Endothelial cell of umbilical vein (primary cell): ENCODE results near the gene COMMD9. TPM values are rescaled to one million over a fixed set of nuclear protein-coding genes. Genes with fewer than 3 reads are reported as not detected.

Experiments
- BruUV-seq: library from RNA; stranded (reverse); fragments of 400-500 nt; replicated peaks from 2 replicates; lab custom pipeline; 2021; lab: Mats Ljungman, UMichigan
- CTCF ChIA-PET: fragments of 300-600, 350-600 bp; sonication (Branson Sonifier 250); formaldehyde crosslinking; loops from one replicate; lab custom pipeline; 2021; ENCODE audit warnings: antibody characterized with exemption, inconsistent platforms; lab: Charles Lee
- POLR2A ChIA-PET: fragments of 300-600, 350-600 bp; sonication (Branson Sonifier 250); formaldehyde crosslinking; loops from one replicate; lab custom pipeline; 2021; ENCODE audit warnings: antibody characterized with exemption, inconsistent platforms; lab: Charles Lee
- DNase-seq: peaks from one replicate; pipeline ENCODE4 v3.0.0-alpha.2; 2011; ENCODE audit warnings: low read depth, low spot score
- FAIRE-seq: peaks from 2 replicates; lab custom pipeline; 2011; peaks lifted over from hg19 to GRCh38; lab: Jason Lieb, UNC
- H2AFZ ChIP-seq: 2 replicates; pipeline ENCODE4 v1.6.0; 2012; ENCODE audit warnings: low read depth, low read length, control low read depth, inconsistent platforms
- H3K27ac ChIP-seq: 2 replicates; pipeline ENCODE4 v1.5.1; 2011; ENCODE audit warnings: low read depth, mild to moderate bottlenecking, control low read depth, low read length, moderate library complexity; ENCODE audit not compliant: insufficient read depth
- H3K27me3 ChIP-seq, 2 experiments: 2 replicates each; pipeline versions ENCODE4 v1.6.0 to v1.6.1; 2011; ENCODE audit warnings: low read length in 2 of 2, mixed read lengths in 1 of 2; ENCODE audit not compliant: control insufficient read depth in 2 of 2, insufficient read depth in 2 of 2
- H3K36me3 ChIP-seq, 2 experiments: 2 replicates in 1 of 2; 3 replicates in 1 of 2; pipeline ENCODE4 v1.5.1; 2011; ENCODE audit warnings: low read length in 2 of 2, mild to moderate bottlenecking in 1 of 2, moderate library complexity in 1 of 2; ENCODE audit not compliant: control insufficient read depth in 2 of 2, insufficient read depth in 2 of 2; ENCODE audit errors: extremely low read depth in 1 of 2
- H3K4me1 ChIP-seq: 3 replicates; pipeline ENCODE4 v1.5.1; 2011; ENCODE audit warnings: mild to moderate bottlenecking, low read length; ENCODE audit not compliant: control insufficient read depth, insufficient read depth; ENCODE audit errors: extremely low read depth
- H3K4me2 ChIP-seq: 2 replicates; pipeline ENCODE4 v1.6.1; 2011; ENCODE audit warnings: low read length, control low read depth, mixed read lengths; ENCODE audit not compliant: insufficient read depth
- H3K4me3 ChIP-seq, 3 experiments: fragments of 200-600 bp in 1 of 3; sonication (generic), shearing (Covaris generic) in 1 of 3; replicated peaks in 1 of 3; 2 replicates each; pipeline ENCODE4 v1.5.1; 2011 to 2016; ENCODE audit warnings: control low read depth in 3 of 3, low read length in 3 of 3, mild to moderate bottlenecking in 2 of 3, inconsistent platforms in 1 of 3, low read depth in 1 of 3, moderate library complexity in 1 of 3; ENCODE audit not compliant: insufficient read depth in 1 of 3
- H3K79me2 ChIP-seq: 2 replicates; pipeline ENCODE4 v1.6.0; 2012; ENCODE audit warnings: low read length, inconsistent platforms; ENCODE audit not compliant: control insufficient read depth, insufficient read depth
- H3K9ac ChIP-seq: replicated peaks from 2 replicates; pipeline ENCODE3; 2011; ENCODE audit warnings: low read length, control low read depth; ENCODE audit not compliant: insufficient read depth; ENCODE audit errors: extremely low read depth
- H3K9me1 ChIP-seq: replicated peaks from 3 replicates; pipeline ENCODE4 v1.6.0; 2011; ENCODE audit warnings: mild to moderate bottlenecking, low read length; ENCODE audit not compliant: control insufficient read depth, insufficient read depth; ENCODE audit errors: extremely low read depth
- H3K9me3 ChIP-seq: replicated peaks from 2 replicates; pipeline ENCODE4 v1.5.1; 2012; ENCODE audit warnings: low read length, inconsistent platforms; ENCODE audit not compliant: control insufficient read depth, insufficient read depth
- H4K20me1 ChIP-seq: replicated peaks from 2 replicates; pipeline ENCODE3; 2011; ENCODE audit warnings: mild to moderate bottlenecking, low read length; ENCODE audit not compliant: control insufficient read depth, insufficient read depth; ENCODE audit errors: extremely low read depth
- EZH2 ChIP-seq: IDR thresholded peaks from 2 replicates; pipeline ENCODE4 v1.6.1; 2012; ENCODE audit warnings: borderline replicate concordance, low read depth, mild to moderate bottlenecking, moderate library complexity, low read length, inconsistent platforms; ENCODE audit not compliant: severe bottlenecking
- FOS ChIP-seq: IDR thresholded peaks from 2 replicates; pipeline ENCODE4 v1.6.1; 2011; ENCODE audit warnings: mild to moderate bottlenecking, low read length, moderate library complexity, borderline replicate concordance; ENCODE audit not compliant: insufficient read depth
- GATA2 ChIP-seq: IDR thresholded peaks from 2 replicates; pipeline ENCODE4 v1.7.0; 2011; ENCODE audit warnings: low read depth, mild to moderate bottlenecking, moderate library complexity, mixed read lengths, low read length; ENCODE audit not compliant: insufficient read length, insufficient read depth
- JUN ChIP-seq: IDR thresholded peaks from 2 replicates; pipeline ENCODE4 v1.6.1; 2011; ENCODE audit warnings: borderline replicate concordance, low read depth; ENCODE audit not compliant: insufficient read length, insufficient read depth
- MYC ChIP-seq: IDR thresholded peaks from one replicate; pipeline ENCODE4 v1.6.1; 2011; ENCODE audit warnings: mild to moderate bottlenecking, low read depth, low read length
- POLR2A ChIP-seq: IDR thresholded peaks from 2 replicates; pipeline ENCODE4 v1.6.1; 2012; ENCODE audit warnings: low read depth, mild to moderate bottlenecking, control low read depth, low read length
- POLR2AphosphoS5 ChIP-seq: IDR thresholded peaks from 2 replicates; pipeline ENCODE4 v1.6.1; 2012; ENCODE audit warnings: low read depth, mild to moderate bottlenecking, control low read depth, low read length, moderate library complexity; ENCODE audit not compliant: insufficient read depth
- dilution Hi-C: fragments of 300-500 bp; cut with MboI; formaldehyde crosslinking; loops from one replicate; pipeline ENCODE4 v1.15.0; 2019; ENCODE audit warnings: low sequenced_read_pairs; ENCODE audit not compliant: extremely low pct_ligation_motif_present
- intact Hi-C: fragments of 100-400 bp; cut with micrococcal nuclease; formaldehyde crosslinking; loops from one replicate; pipeline ENCODE4 v1.10.0; 2022
- polyA plus RNA-seq, 4 experiments: library from polyadenylated mRNA; depleted of rRNA in 3 of 4; stranded (reverse) in 3 of 4; unstranded in 1 of 4; fragments of >200 nt; gene quantifications; 2 replicates each; pipeline versions ENCODE4 v1.2.1 to v1.2.3, GENCODE V29; 2011 to 2012; ENCODE audit warnings: missing spikeins in 1 of 4
- total RNA-seq: library from RNA; stranded (reverse); gene quantifications from 2 replicates; pipeline ENCODE4 v1.2.3, GENCODE V29; 2021
- TF ChIP-seq, protein P1 (sequence below): IDR thresholded peaks from 2 replicates; pipeline ENCODE4 v1.6.1; 2011; ENCODE audit not compliant: insufficient read depth, insufficient read length
- TF ChIP-seq, protein P2 (sequence below), 2 donors: IDR thresholded peaks; 1 replicate in 1 of 2; 2 replicates in 1 of 2; pipeline ENCODE4 v1.5.1; 2011; ENCODE audit warnings: low read length in 2 of 2, mild to moderate bottlenecking in 2 of 2, moderate library complexity in 2 of 2, control low read depth in 1 of 2, inconsistent platforms in 1 of 2, low read depth in 1 of 2; ENCODE audit not compliant: insufficient read depth in 1 of 2; ENCODE audit errors: extremely low read depth in 1 of 2

Gene COMMD9
- total and polyA plus RNA-seq, 2 donors (not counting 3 experiments of a cell fraction or from before 2014, with no cell fraction given) = 65.1 to 78.9 TPM

GRCh38 chr11:36317992-36318391 lies 28.8 kb upstream of the COMMD9 start:
- Histone ChIP-seq H3K9me1 (no peaks in the 10 kb centered on the region), H3K36me3 (no peaks in the 10 kb centered on the region), H3K79me2 (no peaks in the 10 kb centered on the region), H3K9ac (no peak overlapping the region), H3K27ac (no peak overlapping the region), H2AFZ (no peak overlapping the region), H3K9me3 (no peaks in the 10 kb centered on the region), H3K4me3 (no peak overlapping the region), H4K20me1 (no peaks in the 10 kb centered on the region), H3K4me2 (no peak overlapping the region), H3K27me3 (peaks cover 16 to 28% of the 10 kb centered on the region in 2 experiments), H3K4me1 (no peaks in the 10 kb centered on the region)
- FAIRE-seq (no peak), DNase-seq (no peak)
- ChIA-PET CTCF (interaction anchor here (2.0 kb wide), 1 partner anchor 161 kb away, joined by 6 read pairs; no protein-coding TSS in a partner anchor), POLR2A (no interaction called here)
- TF ChIP-seq EZH2 (no peak), FOS (no peak), POLR2AphosphoS5 (no peak), JUN (no peak), POLR2A (no peak), GATA2 (no peak), MYC (no peak)
- TF ChIP-seq, protein P1, sequence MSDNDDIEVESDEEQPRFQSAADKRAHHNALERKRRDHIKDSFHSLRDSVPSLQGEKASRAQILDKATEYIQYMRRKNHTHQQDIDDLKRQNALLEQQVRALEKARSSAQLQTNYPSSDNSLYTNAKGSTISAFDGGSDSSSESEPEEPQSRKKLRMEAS = no peak
- TF ChIP-seq, protein P2, sequence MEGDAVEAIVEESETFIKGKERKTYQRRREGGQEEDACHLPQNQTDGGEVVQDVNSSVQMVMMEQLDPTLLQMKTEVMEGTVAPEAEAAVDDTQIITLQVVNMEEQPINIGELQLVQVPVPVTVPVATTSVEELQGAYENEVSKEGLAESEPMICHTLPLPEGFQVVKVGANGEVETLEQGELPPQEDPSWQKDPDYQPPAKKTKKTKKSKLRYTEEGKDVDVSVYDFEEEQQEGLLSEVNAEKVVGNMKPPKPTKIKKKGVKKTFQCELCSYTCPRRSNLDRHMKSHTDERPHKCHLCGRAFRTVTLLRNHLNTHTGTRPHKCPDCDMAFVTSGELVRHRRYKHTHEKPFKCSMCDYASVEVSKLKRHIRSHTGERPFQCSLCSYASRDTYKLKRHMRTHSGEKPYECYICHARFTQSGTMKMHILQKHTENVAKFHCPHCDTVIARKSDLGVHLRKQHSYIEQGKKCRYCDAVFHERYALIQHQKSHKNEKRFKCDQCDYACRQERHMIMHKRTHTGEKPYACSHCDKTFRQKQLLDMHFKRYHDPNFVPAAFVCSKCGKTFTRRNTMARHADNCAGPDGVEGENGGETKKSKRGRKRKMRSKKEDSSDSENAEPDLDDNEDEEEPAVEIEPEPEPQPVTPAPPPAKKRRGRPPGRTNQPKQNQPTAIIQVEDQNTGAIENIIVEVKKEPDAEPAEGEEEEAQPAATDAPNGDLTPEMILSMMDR (IDR thresholded peaks at IDR 0.05; ENCODE audit: extremely low read depth in 1 of 2, insufficient read depth in 1 of 2, low read depth in 1 of 2, low read length in 2 of 2) = no peak
- dilution Hi-C loops (no loop called here), intact Hi-C loops (no loop called here)
- no TSS peak for BruUV-seq
